Spleen (tissue), 7 donors: ENCODE results near the gene DTNBP1.

Source experiments
- CTCF ChIP-seq, 11 experiments: fragments of 200-600 bp in 7 of 11; fragments of 450-650 bp in 4 of 11; sonication (generic) in 4 of 11; IDR thresholded peaks in 8 of 11; conservative IDR thresholded peaks in 3 of 11; 1 replicate in 7 of 11; 2 replicates in 4 of 11; pipeline versions ENCODE4 v1.4.0 to v1.8.0; 2016 to 2021; ENCODE audit warnings: antibody characterized with exemption in 11 of 11, inconsistent platforms in 4 of 11, mild to moderate bottlenecking in 1 of 11
- POLR2A ChIP-seq, 3 donors: fragments of 450-650 bp; IDR thresholded peaks; one replicate each; pipeline ENCODE4 v1.5.1; 2017; ENCODE audit warnings: antibody characterized with exemption in 3 of 3, mild to moderate bottlenecking in 1 of 3
- POLR2AphosphoS5 ChIP-seq, 3 donors: sonication (generic); formaldehyde crosslinking; IDR thresholded peaks; one replicate each; pipeline ENCODE4 v1.5.1; 2017; ENCODE audit warnings: antibody characterized with exemption in 3 of 3
- donor health status: DM: no; HTN: no; CAD: no; lungs with moderate emphysema.
- donor health status: DM: no; HTN: no; CAD: no.
- donor health status: DM: no; HTN: no; CAD: no.

- TF ChIP-seq POLR2A (IDR thresholded peaks at IDR 0.05) (no peak), CTCF (IDR thresholded peaks at IDR 0.05 in 8 of 11, conservative IDR thresholded peaks at IDR 0.05 in 3 of 11) (no peak), POLR2AphosphoS5 (IDR thresholded peaks at IDR 0.05) (no peak)
Observed at GRCh38 chr6:15592610-15593009, 70.2 kb downstream of the DTNBP1 start.
